Neural cell (in vitro differentiated cells): ENCODE data around the gene MAGI1. TPM values are rescaled to one million over a fixed set of nuclear protein-coding genes. Genes with fewer than 3 reads are reported as not detected.

Experiments used
- H2AFZ ChIP-seq: fragments of 200-600, 300-800 bp; sonication (generic), shearing (Covaris generic); 2 replicates; pipeline ENCODE4 v1.6.0; 2014; ENCODE audit warnings: low read depth, mild to moderate bottlenecking, antibody characterized with exemption, low read length, moderate library complexity
- H3F3A ChIP-seq: fragments of 200-600 bp; shearing (Covaris generic); 2 replicates; pipeline ENCODE4 v1.6.1; 2016; ENCODE audit warnings: mild to moderate bottlenecking, moderate library complexity, mixed read lengths, antibody characterized with exemption, low read length; ENCODE audit not compliant: insufficient read depth, poor library complexity, severe bottlenecking
- H3K27ac ChIP-seq: fragments of 200-600, 300-800 bp; sonication (generic), shearing (Covaris generic); 2 replicates; pipeline ENCODE4 v1.5.1; 2014; ENCODE audit warnings: mild to moderate bottlenecking, low read length, moderate library complexity
- H3K27me3 ChIP-seq: fragments of 300-800, 200-600 bp; sonication (generic), shearing (Covaris generic); 2 replicates; pipeline ENCODE4 v1.6.0; 2014; ENCODE audit warnings: mild to moderate bottlenecking, low read depth, low read length, moderate library complexity; ENCODE audit not compliant: insufficient read depth
- H3K36me3 ChIP-seq: fragments of 300-800, 200-600 bp; sonication (generic), shearing (Covaris generic); 2 replicates; pipeline ENCODE4 v1.5.1; 2014; ENCODE audit warnings: mild to moderate bottlenecking, antibody characterized with exemption, low read length, moderate library complexity; ENCODE audit not compliant: insufficient read depth
- H3K4me2 ChIP-seq: fragments of 300-800, 200-600 bp; sonication (generic), shearing (Covaris generic); 2 replicates; pipeline ENCODE4 v1.6.0; 2014; ENCODE audit warnings: mild to moderate bottlenecking, low read length
- H3K4me3 ChIP-seq: fragments of 300-800, 200-600 bp; sonication (generic), shearing (Covaris generic); 2 replicates; pipeline ENCODE4 v1.5.1; 2014; ENCODE audit warnings: mild to moderate bottlenecking, low read length, moderate library complexity
- H3K79me2 ChIP-seq: fragments of 200-600 bp; shearing (Covaris generic); replicated peaks from 2 replicates; pipeline ENCODE4 v1.6.0; 2014; ENCODE audit warnings: mild to moderate bottlenecking, low read length, moderate library complexity; ENCODE audit not compliant: insufficient read depth
- H3K9ac ChIP-seq: fragments of 300-800, 200-600 bp; sonication (generic), shearing (Covaris generic); 2 replicates; pipeline ENCODE4 v1.6.1; 2016; ENCODE audit warnings: mild to moderate bottlenecking, low read length, mixed read lengths
- H3K9me2 ChIP-seq: fragments of 200-600 bp; shearing (Covaris generic); 2 replicates; pipeline ENCODE4 v1.6.1; 2016; ENCODE audit warnings: mild to moderate bottlenecking, low read length, mixed read lengths; ENCODE audit not compliant: insufficient read depth
- H3K9me3 ChIP-seq: fragments of 200-600, 300-800 bp; sonication (generic), shearing (Covaris generic); 2 replicates; pipeline ENCODE4 v1.6.1; 2016; ENCODE audit warnings: mild to moderate bottlenecking, mixed run types, low read length, moderate library complexity, mixed read lengths
- H4K20me1 ChIP-seq: fragments of 200-600 bp; shearing (Covaris generic); 2 replicates; pipeline ENCODE4 v1.6.1; 2016; ENCODE audit warnings: mild to moderate bottlenecking, mixed run types; ENCODE audit not compliant: insufficient read depth
- EP300 ChIP-seq: fragments of 450-650 bp; conservative IDR thresholded peaks from 2 replicates; pipeline ENCODE4 v1.6.1; 2014; ENCODE audit warnings: antibody characterized with exemption, mild to moderate bottlenecking, moderate library complexity; ENCODE audit not compliant: poor library complexity, severe bottlenecking
- EZH2 ChIP-seq: fragments of 200-600, 300-800 bp; shearing (Covaris generic), sonication (generic); IDR thresholded peaks from 2 replicates; pipeline ENCODE4 v1.6.1; 2014; ENCODE audit warnings: antibody characterized with exemption, low read length, borderline replicate concordance, mild to moderate bottlenecking; ENCODE audit not compliant: insufficient read depth, poor library complexity, severe bottlenecking
- MXI1 ChIP-seq: fragments of 450-650 bp; conservative IDR thresholded peaks from 2 replicates; pipeline ENCODE4 v1.6.1; 2014; ENCODE audit warnings: antibody characterized with exemption, mild to moderate bottlenecking; ENCODE audit not compliant: poor library complexity, severe bottlenecking
- POLR2AphosphoS5 ChIP-seq: IDR thresholded peaks from 2 replicates; pipeline ENCODE4 v1.6.1; 2012
- RAD21 ChIP-seq: fragments of 450-650 bp; conservative IDR thresholded peaks from 2 replicates; pipeline ENCODE4 v1.6.1; 2014; ENCODE audit warnings: antibody characterized with exemption, mild to moderate bottlenecking, moderate library complexity
- SMC3 ChIP-seq: fragments of 450-650 bp; conservative IDR thresholded peaks from 2 replicates; pipeline ENCODE4 v1.6.1; 2014; ENCODE audit warnings: antibody characterized with exemption, mild to moderate bottlenecking, moderate library complexity; ENCODE audit not compliant: poor library complexity
- TAF1 ChIP-seq: IDR thresholded peaks from 2 replicates; pipeline ENCODE4 v1.6.1; 2012; ENCODE audit warnings: low read depth
- polyA plus RNA-seq: library from polyadenylated mRNA; depleted of rRNA; stranded (reverse); fragments of >200 nt; gene quantifications from 2 replicates; pipeline ENCODE4 v1.2.3, GENCODE V29; 2014
- TF ChIP-seq, protein P1 (sequence below): fragments of 450-650 bp; IDR thresholded peaks from 2 replicates; pipeline ENCODE4 v1.5.1; 2014; ENCODE audit warnings: antibody characterized with exemption, mild to moderate bottlenecking, moderate library complexity; ENCODE audit not compliant: poor library complexity, severe bottlenecking
- TF ChIP-seq, protein P2 (sequence below): IDR thresholded peaks from 2 replicates; pipeline ENCODE4 v1.6.1; 2012; ENCODE audit warnings: borderline replicate concordance

The MAGI1 gene
- polyA plus RNA-seq, 1 donor from 2014 or later: 44.7 TPM

DNA sequence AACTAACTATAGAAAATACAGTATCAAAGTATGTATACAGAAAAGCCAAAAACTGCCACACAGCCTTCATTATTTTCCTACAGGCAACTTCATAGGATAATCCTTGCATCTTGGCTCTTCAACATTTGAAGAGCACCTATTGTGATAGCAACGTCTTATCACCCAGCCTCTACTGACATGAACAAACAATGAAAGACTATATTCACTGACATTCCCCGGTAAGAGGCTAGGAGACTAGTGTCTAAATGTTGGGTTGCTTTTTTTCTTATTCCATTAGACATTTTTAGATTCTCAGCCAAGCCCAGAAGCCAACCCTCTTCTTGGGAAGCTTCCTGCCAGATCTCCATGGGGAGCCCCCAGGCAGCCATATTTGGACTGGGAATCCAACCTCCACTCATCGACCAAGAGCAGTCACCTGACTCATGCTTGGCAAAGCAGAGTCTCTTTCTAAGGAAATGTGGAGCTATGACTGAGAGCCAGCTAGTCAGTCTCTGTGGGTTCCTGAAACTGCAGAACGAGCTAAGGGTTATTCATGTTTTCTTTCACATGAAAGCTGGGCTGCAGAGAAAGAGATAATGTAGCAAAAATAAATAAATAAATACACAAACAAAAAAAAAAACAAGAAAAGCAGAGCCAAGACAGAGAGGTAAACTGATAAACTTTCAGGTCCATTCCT is 227.5 kb downstream of the MAGI1 start:
- Histone ChIP-seq H3K36me3 (no peaks in the 10 kb centered on the region), H3K4me3 (no peak overlapping the region), H3K79me2 (no peaks in the 10 kb centered on the region), H2AFZ (no peak overlapping the region), H3F3A (no peaks in the 10 kb centered on the region), H4K20me1 (no peaks in the 10 kb centered on the region), H3K4me2 (no peak overlapping the region), H3K27ac (no peak overlapping the region), H3K9me3 (no peaks in the 10 kb centered on the region), H3K9me2 (no peaks in the 10 kb centered on the region), H3K9ac (no peak overlapping the region), H3K27me3 (no peaks in the 10 kb centered on the region)
- TF ChIP-seq EP300 (no peak), SMC3 (no peak), EZH2 (no peak), RAD21 (no peak), POLR2AphosphoS5 (no peak), TAF1 (no peak), MXI1 (no peak)
- TF ChIP-seq, protein P1, sequence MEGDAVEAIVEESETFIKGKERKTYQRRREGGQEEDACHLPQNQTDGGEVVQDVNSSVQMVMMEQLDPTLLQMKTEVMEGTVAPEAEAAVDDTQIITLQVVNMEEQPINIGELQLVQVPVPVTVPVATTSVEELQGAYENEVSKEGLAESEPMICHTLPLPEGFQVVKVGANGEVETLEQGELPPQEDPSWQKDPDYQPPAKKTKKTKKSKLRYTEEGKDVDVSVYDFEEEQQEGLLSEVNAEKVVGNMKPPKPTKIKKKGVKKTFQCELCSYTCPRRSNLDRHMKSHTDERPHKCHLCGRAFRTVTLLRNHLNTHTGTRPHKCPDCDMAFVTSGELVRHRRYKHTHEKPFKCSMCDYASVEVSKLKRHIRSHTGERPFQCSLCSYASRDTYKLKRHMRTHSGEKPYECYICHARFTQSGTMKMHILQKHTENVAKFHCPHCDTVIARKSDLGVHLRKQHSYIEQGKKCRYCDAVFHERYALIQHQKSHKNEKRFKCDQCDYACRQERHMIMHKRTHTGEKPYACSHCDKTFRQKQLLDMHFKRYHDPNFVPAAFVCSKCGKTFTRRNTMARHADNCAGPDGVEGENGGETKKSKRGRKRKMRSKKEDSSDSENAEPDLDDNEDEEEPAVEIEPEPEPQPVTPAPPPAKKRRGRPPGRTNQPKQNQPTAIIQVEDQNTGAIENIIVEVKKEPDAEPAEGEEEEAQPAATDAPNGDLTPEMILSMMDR: no peak
- TF ChIP-seq, protein P2, sequence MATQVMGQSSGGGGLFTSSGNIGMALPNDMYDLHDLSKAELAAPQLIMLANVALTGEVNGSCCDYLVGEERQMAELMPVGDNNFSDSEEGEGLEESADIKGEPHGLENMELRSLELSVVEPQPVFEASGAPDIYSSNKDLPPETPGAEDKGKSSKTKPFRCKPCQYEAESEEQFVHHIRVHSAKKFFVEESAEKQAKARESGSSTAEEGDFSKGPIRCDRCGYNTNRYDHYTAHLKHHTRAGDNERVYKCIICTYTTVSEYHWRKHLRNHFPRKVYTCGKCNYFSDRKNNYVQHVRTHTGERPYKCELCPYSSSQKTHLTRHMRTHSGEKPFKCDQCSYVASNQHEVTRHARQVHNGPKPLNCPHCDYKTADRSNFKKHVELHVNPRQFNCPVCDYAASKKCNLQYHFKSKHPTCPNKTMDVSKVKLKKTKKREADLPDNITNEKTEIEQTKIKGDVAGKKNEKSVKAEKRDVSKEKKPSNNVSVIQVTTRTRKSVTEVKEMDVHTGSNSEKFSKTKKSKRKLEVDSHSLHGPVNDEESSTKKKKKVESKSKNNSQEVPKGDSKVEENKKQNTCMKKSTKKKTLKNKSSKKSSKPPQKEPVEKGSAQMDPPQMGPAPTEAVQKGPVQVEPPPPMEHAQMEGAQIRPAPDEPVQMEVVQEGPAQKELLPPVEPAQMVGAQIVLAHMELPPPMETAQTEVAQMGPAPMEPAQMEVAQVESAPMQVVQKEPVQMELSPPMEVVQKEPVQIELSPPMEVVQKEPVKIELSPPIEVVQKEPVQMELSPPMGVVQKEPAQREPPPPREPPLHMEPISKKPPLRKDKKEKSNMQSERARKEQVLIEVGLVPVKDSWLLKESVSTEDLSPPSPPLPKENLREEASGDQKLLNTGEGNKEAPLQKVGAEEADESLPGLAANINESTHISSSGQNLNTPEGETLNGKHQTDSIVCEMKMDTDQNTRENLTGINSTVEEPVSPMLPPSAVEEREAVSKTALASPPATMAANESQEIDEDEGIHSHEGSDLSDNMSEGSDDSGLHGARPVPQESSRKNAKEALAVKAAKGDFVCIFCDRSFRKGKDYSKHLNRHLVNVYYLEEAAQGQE: no peak

DNA sequence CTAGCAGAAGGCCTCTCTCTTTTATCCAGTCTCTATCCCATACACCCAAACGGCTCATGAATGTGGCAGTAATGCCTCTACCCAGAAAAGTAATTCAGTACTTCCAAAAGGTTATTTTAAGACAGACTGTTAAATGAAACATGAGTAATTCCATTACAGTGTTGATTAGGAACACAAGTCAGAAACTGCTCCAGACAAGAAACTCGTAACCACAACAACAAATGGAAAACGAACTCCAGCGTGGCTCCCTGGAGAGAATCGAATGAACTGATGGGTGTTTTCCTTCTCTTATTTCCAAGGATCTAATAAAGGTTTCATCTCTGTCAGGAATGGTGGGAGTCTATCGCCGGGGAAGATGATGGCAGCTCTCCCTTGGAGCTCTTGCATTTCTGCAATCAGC is 228.4 kb downstream of the MAGI1 start:
- TF ChIP-seq EZH2: no peak
- no peak for TF ChIP-seq POLR2AphosphoS5
- no peak for TF ChIP-seq SMC3
- no peak for TF ChIP-seq TAF1
- TF ChIP-seq, protein P2: no peak
- no peak for TF ChIP-seq RAD21
- TF ChIP-seq, protein P1: no peak
- no peak for TF ChIP-seq MXI1
- no peak for TF ChIP-seq EP300
- Histone ChIP-seq H3K27me3 (no peaks in the 10 kb centered on the region), H3K9ac (no peak overlapping the region), H3K79me2 (no peaks in the 10 kb centered on the region), H3K27ac (no peak overlapping the region), H3K9me3 (no peaks in the 10 kb centered on the region), H3K4me3 (no peak overlapping the region), H3F3A (no peaks in the 10 kb centered on the region), H3K4me2 (no peak overlapping the region), H2AFZ (no peak overlapping the region), H4K20me1 (no peaks in the 10 kb centered on the region), H3K9me2 (no peaks in the 10 kb centered on the region), H3K36me3 (no peaks in the 10 kb centered on the region)
